Endothelial cell of umbilical vein (primary cell): Measurements from ENCODE around the gene STIM1.

Experiments
- EZH2 ChIP-seq: IDR thresholded peaks from 2 replicates; pipeline ENCODE4 v1.6.1; 2012; ENCODE audit warnings: borderline replicate concordance, low read depth, mild to moderate bottlenecking, moderate library complexity, low read length, inconsistent platforms; ENCODE audit not compliant: severe bottlenecking
- FOS ChIP-seq: IDR thresholded peaks from 2 replicates; pipeline ENCODE4 v1.6.1; 2011; ENCODE audit warnings: mild to moderate bottlenecking, low read length, moderate library complexity, borderline replicate concordance; ENCODE audit not compliant: insufficient read depth
- JUN ChIP-seq: IDR thresholded peaks from 2 replicates; pipeline ENCODE4 v1.6.1; 2011; ENCODE audit warnings: borderline replicate concordance, low read depth; ENCODE audit not compliant: insufficient read length, insufficient read depth
- POLR2A ChIP-seq: IDR thresholded peaks from 2 replicates; pipeline ENCODE4 v1.6.1; 2012; ENCODE audit warnings: low read depth, mild to moderate bottlenecking, control low read depth, low read length
- POLR2AphosphoS5 ChIP-seq: IDR thresholded peaks from 2 replicates; pipeline ENCODE4 v1.6.1; 2012; ENCODE audit warnings: low read depth, mild to moderate bottlenecking, control low read depth, low read length, moderate library complexity; ENCODE audit not compliant: insufficient read depth
- TF ChIP-seq, protein P1 (sequence below), 2 donors: IDR thresholded peaks; 1 replicate in 1 of 2; 2 replicates in 1 of 2; pipeline ENCODE4 v1.5.1; 2011; ENCODE audit warnings: low read length in 2 of 2, mild to moderate bottlenecking in 2 of 2, moderate library complexity in 2 of 2, control low read depth in 1 of 2, inconsistent platforms in 1 of 2, low read depth in 1 of 2; ENCODE audit not compliant: insufficient read depth in 1 of 2; ENCODE audit errors: extremely low read depth in 1 of 2
- TF ChIP-seq, protein P2 (sequence below): IDR thresholded peaks from 2 replicates; pipeline ENCODE4 v1.6.1; 2011; ENCODE audit not compliant: insufficient read depth, insufficient read length

DNA sequence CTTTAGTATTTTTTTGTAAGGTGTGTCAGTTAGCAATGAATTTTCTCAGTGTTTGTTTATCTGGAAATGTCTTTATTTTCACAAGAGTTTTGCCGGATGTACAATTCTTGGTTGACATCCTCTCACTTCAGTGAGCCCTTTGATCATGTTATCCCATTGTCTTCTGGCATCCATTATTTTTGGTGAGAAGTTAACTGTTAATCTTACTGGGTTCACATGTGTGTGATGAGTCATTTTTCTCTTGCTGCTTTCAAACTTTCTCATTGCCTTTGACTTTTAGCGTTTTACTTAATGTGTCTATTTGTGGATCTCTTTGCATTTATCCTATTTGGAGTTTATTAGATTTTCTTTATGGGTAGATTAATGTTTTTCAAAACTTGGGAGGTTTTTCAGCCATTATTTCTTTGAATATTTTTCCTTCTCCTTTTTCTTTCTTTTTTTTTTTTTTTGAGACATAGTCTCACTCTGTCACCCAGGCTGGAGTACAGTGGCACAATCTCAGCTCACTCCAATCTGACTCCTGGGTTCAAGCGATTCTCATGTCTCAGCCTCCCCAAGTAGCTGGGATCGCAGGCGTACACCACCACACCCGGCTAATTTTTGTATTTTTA is 138.7 kb downstream of the STIM1 start:
- TF ChIP-seq, protein P1, sequence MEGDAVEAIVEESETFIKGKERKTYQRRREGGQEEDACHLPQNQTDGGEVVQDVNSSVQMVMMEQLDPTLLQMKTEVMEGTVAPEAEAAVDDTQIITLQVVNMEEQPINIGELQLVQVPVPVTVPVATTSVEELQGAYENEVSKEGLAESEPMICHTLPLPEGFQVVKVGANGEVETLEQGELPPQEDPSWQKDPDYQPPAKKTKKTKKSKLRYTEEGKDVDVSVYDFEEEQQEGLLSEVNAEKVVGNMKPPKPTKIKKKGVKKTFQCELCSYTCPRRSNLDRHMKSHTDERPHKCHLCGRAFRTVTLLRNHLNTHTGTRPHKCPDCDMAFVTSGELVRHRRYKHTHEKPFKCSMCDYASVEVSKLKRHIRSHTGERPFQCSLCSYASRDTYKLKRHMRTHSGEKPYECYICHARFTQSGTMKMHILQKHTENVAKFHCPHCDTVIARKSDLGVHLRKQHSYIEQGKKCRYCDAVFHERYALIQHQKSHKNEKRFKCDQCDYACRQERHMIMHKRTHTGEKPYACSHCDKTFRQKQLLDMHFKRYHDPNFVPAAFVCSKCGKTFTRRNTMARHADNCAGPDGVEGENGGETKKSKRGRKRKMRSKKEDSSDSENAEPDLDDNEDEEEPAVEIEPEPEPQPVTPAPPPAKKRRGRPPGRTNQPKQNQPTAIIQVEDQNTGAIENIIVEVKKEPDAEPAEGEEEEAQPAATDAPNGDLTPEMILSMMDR (IDR thresholded peaks at IDR 0.05; ENCODE audit: extremely low read depth in 1 of 2, insufficient read depth in 1 of 2, low read depth in 1 of 2, low read length in 2 of 2): no peak
- TF ChIP-seq EZH2 (no peak), POLR2A (no peak), FOS (peak; percentile 70), POLR2AphosphoS5 (peak; percentile 14), JUN (peak; percentile 69)
- TF ChIP-seq, protein P2, sequence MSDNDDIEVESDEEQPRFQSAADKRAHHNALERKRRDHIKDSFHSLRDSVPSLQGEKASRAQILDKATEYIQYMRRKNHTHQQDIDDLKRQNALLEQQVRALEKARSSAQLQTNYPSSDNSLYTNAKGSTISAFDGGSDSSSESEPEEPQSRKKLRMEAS: no peak
